Activated CD4-positive, alpha-beta T cell treated with anti-CD3 and anti-CD28 coated beads, Interleukin-2, amount 10 ng/mL, durations not matched to agents 24 days and 14 days (primary cell): Measurements from ENCODE around the gene LIN37. TPM values are rescaled to one million over a fixed set of nuclear protein-coding genes. Genes with fewer than 3 reads are reported as not detected.
"Not testable (repeated sequence)": the region's sequence is repeated elsewhere in the genome, so short reads cannot be mapped to it uniquely, and the experiment has no call there.

ENCODE experiments used
- DNase-seq: peaks from one replicate; pipeline ENCODE4 v3.0.0; 2022
- H3K27ac Mint-ChIP-seq: one replicate; pipeline ENCODE4 v1.8.0; 2022; ENCODE audit warnings: mild to moderate bottlenecking, mixed read lengths
- H3K27me3 Mint-ChIP-seq: one replicate; pipeline ENCODE4 v1.8.0; 2022; ENCODE audit warnings: mixed read lengths
- H3K36me3 Mint-ChIP-seq: one replicate; pipeline ENCODE4 v1.8.0; 2022; ENCODE audit warnings: low read depth, mild to moderate bottlenecking, mixed read lengths
- H3K4me1 Mint-ChIP-seq: one replicate; pipeline ENCODE4 v1.8.0; 2021; ENCODE audit warnings: mixed read lengths
- H3K4me3 Mint-ChIP-seq: one replicate; pipeline ENCODE4 v1.8.0; 2022; ENCODE audit warnings: mild to moderate bottlenecking, moderate library complexity, mixed read lengths
- H3K9me3 Mint-ChIP-seq: one replicate; pipeline ENCODE4 v1.8.0; 2021; ENCODE audit warnings: mixed read lengths
- intact Hi-C: fragments of 100-400 bp; cut with micrococcal nuclease; formaldehyde crosslinking; loops from one replicate; pipeline ENCODE4 v1.15.1; 2023
- total RNA-seq: library from RNA; stranded (reverse); gene quantifications from 2 replicates; pipeline ENCODE4 v1.2.3, GENCODE V29; 2022

Gene LIN37
- total RNA-seq, 1 donor from 2014 or later: 11.1 TPM

DNA sequence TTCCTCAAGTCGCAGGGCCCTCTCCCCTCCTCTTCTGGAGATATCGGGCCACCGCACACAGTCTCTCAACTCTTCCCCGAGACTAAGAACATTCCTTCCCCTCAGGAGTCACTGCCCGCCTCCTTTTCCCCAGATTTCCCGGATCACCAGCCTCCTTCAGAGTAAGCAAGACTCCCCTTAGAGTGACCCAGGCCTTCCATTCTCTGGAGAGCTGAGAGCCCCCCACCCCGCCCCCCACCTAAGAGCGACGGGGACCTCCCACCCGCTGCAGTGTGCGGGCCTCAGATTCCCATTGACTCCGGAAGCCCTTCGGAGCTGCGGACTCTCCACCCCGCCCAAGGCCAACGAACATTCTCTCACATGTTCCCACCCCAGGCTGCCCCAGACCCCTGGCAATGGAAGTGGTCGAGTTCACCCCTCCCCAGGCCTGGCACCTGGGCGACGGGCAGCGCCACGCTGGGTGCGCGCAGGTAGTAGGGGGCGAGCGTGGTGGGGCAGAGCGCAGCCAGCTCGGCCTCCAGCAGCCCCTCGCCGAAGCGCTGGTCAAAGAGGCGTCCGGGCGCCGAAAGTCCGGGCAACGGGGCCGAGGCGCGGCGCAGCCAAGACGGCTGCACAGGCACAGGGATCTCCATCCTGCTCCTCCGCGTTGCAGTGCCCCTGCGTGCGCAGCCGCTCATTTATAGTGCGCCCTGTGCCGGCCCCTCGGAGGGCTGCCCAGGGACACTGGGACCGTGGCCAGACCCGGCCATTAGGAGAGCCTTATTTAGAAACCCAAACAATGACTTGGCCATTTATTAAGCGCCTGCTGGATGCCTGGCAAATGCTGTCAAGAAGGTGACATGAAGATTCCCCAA lies 8.2 kb downstream of the LIN37 start, which contains the start of gene HSPB6:
TSS of gene HSPB6 (minus strand) at position 653 of the 854 bp plus-strand sequence. CDS start at position 632, 21 bp downstream.
- H3K4me3 Mint-ChIP-seq: peak within 1 kb of the TSS; percentile 95
- no peaks in the 10 kb centered on the region for H3K9me3 Mint-ChIP-seq
- peaks cover 2% of the 10 kb centered on the region for H3K27me3 Mint-ChIP-seq
- H3K27ac Mint-ChIP-seq: peak within 1 kb of the TSS; percentile 98
- DNase-seq: peak; percentile 60
- H3K4me1 Mint-ChIP-seq: peaks cover 25% of the 10 kb centered on the region
- intact Hi-C loops: loop anchor here (5.0 kb wide), 2 partner anchors 64 to 146 kb away; partner anchors contain the start of genes HCST and NFKBID
- H3K36me3 Mint-ChIP-seq: peaks cover 29% of the 10 kb centered on the region

DNA sequence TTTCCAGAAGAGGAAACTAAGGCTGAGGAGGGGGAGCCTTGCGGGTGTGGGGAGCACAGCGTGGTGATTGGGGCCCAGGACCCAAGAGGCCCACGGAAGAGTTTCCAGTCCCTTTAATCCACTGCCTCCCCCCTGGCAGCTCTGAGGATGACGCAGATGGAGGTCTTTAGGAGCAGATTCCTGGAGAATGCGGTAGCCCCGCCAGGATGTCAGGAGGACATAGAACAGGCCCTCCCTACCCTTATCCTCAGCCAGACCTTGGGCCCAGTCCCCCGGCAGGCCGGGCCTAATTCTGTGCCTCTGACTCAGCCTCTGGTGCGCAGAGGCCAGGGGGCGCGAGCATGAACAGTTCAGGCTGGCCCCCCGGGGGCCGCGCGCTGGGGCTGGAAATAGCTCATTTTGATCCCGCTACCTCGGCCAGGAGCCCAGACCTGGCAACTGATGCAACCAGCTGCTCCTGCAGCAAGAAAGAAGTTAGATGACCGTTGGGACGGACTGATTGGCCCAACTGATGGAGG lies 8.9 kb downstream of the LIN37 start:
- Mint-ChIP-seq H3K27ac (peak overlapping the region; percentile 98), H3K36me3 (peaks cover 34% of the 10 kb centered on the region), H3K9me3 (no peaks in the 10 kb centered on the region), H3K4me3 (peak overlapping the region; percentile 95), H3K27me3 (peaks cover 2% of the 10 kb centered on the region), H3K4me1 (peaks cover 25% of the 10 kb centered on the region)
- intact Hi-C loops: loop anchor here (5.0 kb wide), 2 partner anchors 65 to 145 kb away; partner anchors contain the start of genes HCST and NFKBID
- DNase-seq: peak; percentile 77

DNA sequence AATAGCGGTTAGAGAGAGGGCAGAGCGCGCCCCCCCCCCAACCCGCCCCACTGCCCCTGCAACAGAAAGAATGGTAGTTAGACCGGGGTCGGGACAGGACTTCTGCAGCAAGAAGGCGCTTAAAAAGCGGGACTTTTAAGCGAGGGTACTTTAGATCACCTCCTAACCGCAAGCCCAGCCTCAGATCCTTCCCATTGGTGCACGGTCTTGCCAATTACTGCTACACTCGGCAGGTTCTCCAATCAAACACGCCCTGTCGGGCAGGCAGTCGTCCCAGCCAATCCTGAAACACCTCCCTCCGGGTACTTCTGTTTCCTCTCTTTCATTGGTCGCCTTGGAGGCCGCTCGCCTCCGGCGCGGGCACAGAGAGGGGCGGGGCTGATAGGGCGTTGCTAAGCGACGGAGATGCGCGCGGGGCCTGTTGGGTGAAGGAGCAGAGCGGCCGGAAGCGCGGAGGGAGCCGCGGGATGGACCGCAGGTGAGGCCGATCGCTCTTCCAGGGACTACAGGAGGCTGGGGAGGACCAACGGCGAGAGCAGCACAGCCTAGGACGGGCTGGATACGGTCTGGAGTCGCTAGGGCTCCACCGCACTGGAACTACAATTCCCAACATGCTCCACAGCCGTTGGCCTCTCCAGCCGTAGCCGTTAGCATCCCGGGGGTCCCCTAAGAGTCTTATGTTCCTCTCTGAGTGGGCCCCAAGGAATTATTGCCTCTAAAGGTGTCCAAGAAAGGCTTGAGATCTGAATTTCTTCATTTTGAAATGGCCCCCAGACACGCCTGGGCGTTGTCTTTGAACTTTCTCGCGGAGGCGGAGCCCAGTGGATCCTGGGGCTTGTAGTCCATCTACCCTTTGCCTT lies 9.6 kb downstream of the LIN37 start, which contains the start of gene PROSER3:
TSS of gene PROSER3 (plus strand) at position 428 of the 860 bp plus-strand sequence. CDS start at position 468, 40 bp downstream.
- Mint-ChIP-seq H3K36me3 (peaks cover 34% of the 10 kb centered on the region), H3K4me1 (peaks cover 25% of the 10 kb centered on the region), H3K27me3 (peaks cover 2% of the 10 kb centered on the region), H3K27ac (peak within 1 kb of the TSS; percentile 98), H3K4me3 (peak within 1 kb of the TSS; percentile 95), H3K9me3 (no peaks in the 10 kb centered on the region)
- DNase-seq: peak; percentile 100
- intact Hi-C loops: loop anchor here (1.0 to 5.0 kb wide), 5 partner anchors 10 to 144 kb away; partner anchors contain the start of genes ARHGAP33, HCST, LIN37 and NFKBID

DNA sequence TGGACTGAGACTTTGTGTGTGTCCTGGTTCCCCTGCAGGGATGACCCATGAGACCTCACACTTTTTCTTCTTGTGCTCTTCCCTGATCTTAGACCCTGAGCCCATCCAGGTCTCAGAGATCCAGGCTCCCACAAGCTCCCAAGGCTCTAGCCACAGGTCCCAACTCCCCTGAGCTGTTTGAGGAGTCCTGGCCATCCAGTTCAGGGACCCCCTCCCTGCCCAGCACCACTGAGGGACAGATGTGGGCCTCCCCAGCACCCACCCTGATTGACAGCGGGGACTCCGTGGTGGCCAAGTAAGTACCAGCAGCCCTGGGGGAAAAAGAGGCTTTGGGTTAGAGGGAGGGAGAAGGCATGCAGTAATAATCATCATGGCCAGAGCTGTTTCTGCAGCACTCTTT lies 11.3 kb downstream of the LIN37 start:
- Mint-ChIP-seq H3K27me3 (peaks cover 2% of the 10 kb centered on the region), H3K27ac (no peak overlapping the region), H3K36me3 (peaks cover 32% of the 10 kb centered on the region), H3K9me3 (no peaks in the 10 kb centered on the region), H3K4me1 (peaks cover 25% of the 10 kb centered on the region), H3K4me3 (peak overlapping the region; percentile 95)
- DNase-seq: no peak
- intact Hi-C loops: loop anchor here (5.0 kb wide), 2 partner anchors 67 to 143 kb away; partner anchors contain the start of genes HCST and NFKBID

DNA sequence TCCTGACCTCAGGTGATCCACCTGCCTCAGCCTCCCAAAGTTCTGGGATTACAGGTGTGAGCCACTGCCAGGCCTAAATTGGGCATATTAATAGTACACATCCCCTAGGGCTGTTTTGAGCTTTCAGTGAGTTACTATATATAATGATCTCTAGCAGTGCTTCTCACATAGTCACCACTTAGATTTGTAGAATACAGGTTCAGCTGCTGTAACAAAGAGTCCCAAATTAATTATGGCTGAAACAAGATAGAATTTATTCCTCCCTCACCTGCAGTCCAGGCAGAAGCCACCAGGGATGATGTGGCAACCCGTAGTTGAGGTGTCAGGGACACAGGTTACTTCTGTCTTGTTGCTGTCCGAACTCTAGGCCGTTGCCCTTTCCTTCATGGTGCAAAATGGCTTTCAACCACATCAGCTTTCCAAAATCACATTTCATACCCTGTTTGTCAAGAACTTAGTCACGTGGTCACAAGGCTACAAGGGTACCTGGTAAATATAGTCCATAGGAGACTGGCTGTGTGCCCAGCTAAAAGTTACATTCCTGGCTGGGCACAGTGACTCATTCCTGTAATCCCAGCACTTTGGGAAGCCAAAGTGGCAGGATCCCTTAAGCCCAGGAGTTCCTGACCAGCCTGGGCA lies 12.5 kb downstream of the LIN37 start:
- H3K27ac Mint-ChIP-seq: no peak overlapping the region
- H3K4me1 Mint-ChIP-seq: peaks cover 19% of the 10 kb centered on the region
- no peak overlapping the region for H3K4me3 Mint-ChIP-seq
- intact Hi-C loops: no loop called here
- peaks cover 31% of the 10 kb centered on the region for H3K36me3 Mint-ChIP-seq
- peaks cover 2% of the 10 kb centered on the region for H3K27me3 Mint-ChIP-seq
- H3K9me3 Mint-ChIP-seq: no peaks in the 10 kb centered on the region
- DNase-seq: no peak

DNA sequence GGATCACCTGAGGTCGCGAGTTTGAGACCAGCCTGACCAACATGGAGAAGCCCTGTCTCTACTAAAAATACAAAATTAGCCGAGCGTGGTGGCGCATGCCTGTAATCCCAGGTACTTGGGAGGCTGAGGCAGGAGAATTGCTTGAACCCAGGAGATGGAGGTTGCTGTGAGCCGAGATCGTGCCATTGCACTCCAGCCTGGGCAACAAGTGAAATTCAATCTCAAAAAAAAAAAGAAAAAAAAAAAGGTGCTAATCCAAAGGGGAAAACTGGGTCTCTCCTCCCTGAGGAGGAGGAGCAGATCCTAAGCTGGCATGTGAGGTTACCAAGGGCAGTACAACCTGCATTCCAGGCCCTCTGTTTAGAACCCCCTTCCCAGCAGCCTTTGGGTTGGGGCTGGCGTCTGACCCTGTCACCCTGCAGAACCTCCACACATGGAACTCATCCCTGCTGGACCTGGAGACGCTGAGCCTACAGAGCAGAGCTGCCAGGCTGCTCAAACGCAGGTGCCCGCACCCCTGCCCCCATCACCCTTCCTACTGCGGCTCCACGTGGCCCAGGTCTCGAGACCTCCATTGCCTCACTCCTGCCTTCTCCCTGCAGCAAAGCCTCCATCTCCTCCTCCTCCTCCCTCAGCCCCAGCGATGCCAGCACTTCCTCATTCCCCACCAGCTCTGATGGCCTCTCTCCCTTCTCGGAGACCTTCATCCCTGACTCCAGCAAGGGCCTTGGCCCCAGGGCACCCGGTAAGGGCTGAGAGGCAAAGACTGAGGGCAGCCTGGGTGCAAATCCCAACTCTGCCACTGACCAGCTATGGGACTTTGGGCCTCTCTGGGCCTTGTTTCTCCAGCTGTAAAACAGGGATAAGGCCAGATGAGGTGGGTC lies 16.3 kb downstream of the LIN37 start:
- H3K4me3 Mint-ChIP-seq: no peak overlapping the region
- H3K4me1 Mint-ChIP-seq: peaks cover 2% of the 10 kb centered on the region
- intact Hi-C loops: no loop called here
- H3K27me3 Mint-ChIP-seq: no peaks in the 10 kb centered on the region
- H3K27ac Mint-ChIP-seq: no peak overlapping the region
- H3K9me3 Mint-ChIP-seq: no peaks in the 10 kb centered on the region
- peaks cover 32% of the 10 kb centered on the region for H3K36me3 Mint-ChIP-seq
- DNase-seq: no peak

DNA sequence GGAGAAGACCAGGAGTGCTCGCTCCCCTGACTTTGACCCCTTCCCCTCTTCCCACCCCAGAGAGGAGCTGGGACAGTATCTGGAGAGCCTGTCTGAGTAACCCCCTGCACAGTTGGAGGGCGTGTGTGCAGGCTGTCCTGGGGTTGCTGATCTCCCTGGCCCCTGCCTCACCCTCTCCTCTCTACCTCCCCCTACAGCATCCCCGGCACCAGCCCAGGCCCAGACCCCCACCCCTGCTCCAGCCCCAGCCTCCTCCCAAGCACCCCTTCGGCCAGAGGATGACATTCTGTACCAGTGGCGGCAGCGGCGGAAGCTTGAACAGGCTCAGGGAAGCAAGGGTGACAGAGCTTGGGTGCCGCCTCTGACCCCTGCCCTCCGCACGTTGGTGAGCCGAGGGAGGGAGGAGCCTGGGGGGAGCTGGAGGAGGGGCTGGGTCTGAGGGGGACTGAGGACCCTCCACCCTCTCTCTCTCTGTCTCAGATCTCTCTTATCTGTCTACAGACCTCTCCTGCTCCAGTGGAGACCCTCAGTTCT lies 18.3 kb downstream of the LIN37 start:
- no peaks in the 10 kb centered on the region for H3K4me1 Mint-ChIP-seq
- no peak overlapping the region for H3K4me3 Mint-ChIP-seq
- DNase-seq: no peak
- intact Hi-C loops: no loop called here
- no peaks in the 10 kb centered on the region for H3K9me3 Mint-ChIP-seq
- no peaks in the 10 kb centered on the region for H3K27me3 Mint-ChIP-seq
- no peak overlapping the region for H3K27ac Mint-ChIP-seq
- H3K36me3 Mint-ChIP-seq: peaks cover 27% of the 10 kb centered on the region

DNA sequence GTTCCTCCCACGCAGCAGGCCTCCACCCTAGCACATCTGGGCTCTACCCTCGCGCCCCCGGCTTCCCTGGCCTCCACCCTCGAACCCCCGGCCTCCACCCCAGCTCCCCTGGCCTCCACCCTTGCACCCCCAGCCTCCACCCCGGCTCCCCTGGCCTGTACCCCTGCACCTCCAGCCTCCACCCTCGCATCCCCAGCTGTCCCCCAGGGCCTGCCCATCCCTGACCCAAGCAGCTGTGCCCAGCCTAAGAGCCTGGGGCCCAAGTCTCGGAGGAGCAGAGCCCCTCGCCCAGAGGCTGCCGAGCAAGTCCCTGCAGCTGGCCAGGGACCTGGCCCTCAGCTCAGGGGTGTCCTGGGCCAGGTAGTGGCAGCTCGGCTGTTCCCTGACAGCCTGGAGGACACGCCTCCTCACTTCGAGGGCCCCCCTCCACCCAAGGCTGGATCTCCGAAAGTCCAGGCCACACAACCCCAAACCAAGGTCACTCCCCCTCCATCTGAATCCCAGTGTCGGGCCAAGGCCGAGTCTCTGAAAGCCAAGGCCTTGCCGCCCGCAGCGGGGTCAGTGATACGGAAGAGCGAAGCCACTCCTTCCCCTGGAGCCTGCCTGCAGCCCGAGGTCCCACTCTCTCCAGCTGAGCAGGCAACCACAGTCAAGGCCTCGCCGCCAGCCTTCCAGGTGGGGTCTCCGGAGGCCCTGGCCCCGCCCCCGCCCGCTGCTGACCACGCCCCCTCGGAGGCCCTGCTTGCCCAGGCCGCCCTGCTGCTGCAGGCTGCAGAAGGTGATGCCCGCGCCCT lies 19.1 kb downstream of the LIN37 start:
- no peak overlapping the region for H3K4me3 Mint-ChIP-seq

DNA sequence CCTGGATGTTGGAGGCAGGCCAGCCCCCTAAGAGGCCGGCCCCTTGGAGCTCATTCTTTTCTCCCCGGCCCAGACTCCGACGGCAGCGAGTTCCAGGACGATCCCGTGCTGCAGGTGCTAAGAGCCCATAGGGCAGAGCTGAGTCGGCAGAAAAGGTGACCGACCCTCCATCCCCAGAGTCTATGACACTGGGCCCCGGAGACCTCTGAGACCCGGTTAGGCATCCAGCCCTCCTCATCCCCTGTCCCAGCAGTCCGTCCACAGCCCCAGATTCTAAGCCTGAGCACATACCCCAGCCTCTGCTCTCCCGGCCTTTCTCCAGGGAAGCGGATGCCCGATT lies 19.7 kb downstream of the LIN37 start:
- Mint-ChIP-seq H3K27me3 (no peaks in the 10 kb centered on the region), H3K27ac (no peak overlapping the region), H3K36me3 (peaks cover 22% of the 10 kb centered on the region), H3K9me3 (no peaks in the 10 kb centered on the region), H3K4me3 (no peak overlapping the region), H3K4me1 (no peaks in the 10 kb centered on the region)
- intact Hi-C loops: no loop called here
- no peak for DNase-seq

More for the DNA sequence above, 19.1 kb downstream of the LIN37 start:
- Mint-ChIP-seq H3K27ac (no peak overlapping the region), H3K36me3 (peaks cover 22% of the 10 kb centered on the region), H3K27me3 (no peaks in the 10 kb centered on the region), H3K9me3 (no peaks in the 10 kb centered on the region), H3K4me1 (no peaks in the 10 kb centered on the region)
- intact Hi-C loops: no loop called here
- DNase-seq: no peak

DNA sequence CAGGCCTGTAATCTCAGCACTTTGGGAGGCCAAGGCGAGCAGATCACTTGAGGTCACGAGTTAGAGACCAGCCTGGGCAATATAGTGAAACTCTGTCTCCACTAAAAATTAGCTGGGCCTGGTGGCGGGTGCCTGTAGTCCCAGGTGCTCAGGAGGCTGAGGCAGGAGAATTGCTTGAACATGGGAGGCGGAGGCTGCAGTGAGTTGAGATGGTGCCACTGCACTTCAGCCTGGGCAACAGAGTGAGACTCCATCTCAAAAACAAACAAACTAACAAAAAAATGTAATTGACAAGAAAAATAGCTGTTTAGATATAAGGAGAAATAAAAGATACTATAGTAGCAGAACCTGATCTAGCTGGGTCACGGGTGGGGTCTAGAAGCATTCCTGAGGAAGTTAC lies 24.0 kb downstream of the LIN37 start:
- H3K36me3 Mint-ChIP-seq: peaks cover 11% of the 10 kb centered on the region
- intact Hi-C loops, H3K9me3 Mint-ChIP-seq, H3K4me3 Mint-ChIP-seq, DNase-seq, H3K27ac Mint-ChIP-seq, H3K27me3 Mint-ChIP-seq: not testable (repeated sequence)
- peaks cover 23% of the 10 kb centered on the region for H3K4me1 Mint-ChIP-seq

DNA sequence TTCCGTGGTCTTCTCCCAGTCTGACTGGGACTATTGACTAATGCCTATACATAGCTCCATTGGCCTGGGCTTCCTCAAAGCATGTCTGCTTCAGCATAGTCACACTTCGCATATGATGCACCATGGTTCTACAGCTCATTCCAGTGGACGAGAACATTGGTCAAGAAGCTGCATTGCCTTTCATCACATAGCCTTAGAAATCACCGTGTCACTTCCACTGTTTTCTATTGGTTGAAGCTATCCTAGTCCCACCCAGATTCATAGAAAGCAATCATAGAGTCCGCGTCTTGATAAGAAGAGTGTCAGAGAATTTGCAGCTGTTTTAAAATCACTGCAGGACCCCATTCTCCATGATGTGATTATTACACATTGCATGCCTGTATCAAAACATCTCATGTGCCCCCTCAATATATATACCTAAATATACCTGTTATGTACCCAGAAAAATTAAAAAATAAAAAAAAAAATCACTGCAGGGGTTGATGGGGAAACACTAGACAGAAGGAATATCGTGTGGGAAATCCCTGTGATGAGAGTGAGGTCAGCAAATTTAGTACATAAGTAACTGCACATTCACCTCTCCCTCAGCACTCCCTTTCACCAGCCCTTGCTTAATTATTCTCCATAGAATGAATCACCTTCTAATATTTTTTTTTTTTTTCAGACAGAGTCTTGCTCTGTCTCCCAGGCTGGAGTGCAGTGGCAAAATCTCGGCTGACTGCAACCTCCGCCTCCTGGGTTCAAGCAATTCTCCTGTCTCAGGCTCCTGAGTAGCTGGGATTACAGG lies 24.8 kb downstream of the LIN37 start:
- H3K27ac Mint-ChIP-seq: no peak overlapping the region
- H3K9me3 Mint-ChIP-seq: no peaks in the 10 kb centered on the region
- no peaks in the 10 kb centered on the region for H3K27me3 Mint-ChIP-seq
- no peak for DNase-seq
- H3K36me3 Mint-ChIP-seq: peaks cover 9% of the 10 kb centered on the region
- peaks cover 24% of the 10 kb centered on the region for H3K4me1 Mint-ChIP-seq
- intact Hi-C loops: no loop called here
- H3K4me3 Mint-ChIP-seq: no peak overlapping the region
